ENCODE data around the gene TLE3.

DNA sequence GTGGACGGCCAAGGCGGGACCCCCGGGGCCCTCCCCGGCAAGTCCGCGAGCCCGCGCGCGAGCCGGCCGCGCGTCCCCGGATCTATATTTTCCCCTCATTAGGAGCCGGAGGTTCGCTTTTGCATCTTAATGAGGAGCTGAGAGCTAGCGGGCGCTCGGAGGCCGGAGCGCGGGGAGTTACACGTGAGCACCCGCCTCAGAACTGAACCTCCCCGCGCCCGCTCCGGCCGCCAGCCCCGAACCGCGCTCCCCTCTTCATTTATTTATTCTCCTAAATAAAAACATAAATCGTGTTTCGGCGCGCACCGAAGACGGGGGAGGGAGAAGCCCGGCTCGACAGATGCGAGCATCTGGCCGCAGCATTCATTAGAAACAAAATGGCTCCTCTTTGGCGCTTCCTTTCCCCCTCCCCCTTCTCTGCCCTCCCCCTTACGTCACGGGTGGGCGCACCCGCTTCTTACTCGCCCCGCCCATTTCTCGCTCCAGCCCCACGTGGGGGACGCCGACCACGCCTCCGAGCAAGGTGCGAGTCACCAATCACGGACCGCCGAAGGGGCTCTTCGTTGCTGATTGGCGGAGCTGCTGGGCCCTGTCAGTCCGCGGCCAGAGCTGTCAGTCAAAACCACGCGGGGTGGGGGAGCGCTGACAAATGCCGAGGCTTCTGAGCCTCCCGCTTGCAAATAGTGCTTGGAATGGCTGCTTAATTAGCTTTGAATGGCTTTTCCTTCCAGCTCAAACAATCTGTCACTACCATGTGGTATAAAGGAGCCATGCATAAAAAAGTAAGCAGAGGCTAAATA lies 1.6 kb upstream of the TLE3 start:
- TF ChIP-seq, protein P1, sequence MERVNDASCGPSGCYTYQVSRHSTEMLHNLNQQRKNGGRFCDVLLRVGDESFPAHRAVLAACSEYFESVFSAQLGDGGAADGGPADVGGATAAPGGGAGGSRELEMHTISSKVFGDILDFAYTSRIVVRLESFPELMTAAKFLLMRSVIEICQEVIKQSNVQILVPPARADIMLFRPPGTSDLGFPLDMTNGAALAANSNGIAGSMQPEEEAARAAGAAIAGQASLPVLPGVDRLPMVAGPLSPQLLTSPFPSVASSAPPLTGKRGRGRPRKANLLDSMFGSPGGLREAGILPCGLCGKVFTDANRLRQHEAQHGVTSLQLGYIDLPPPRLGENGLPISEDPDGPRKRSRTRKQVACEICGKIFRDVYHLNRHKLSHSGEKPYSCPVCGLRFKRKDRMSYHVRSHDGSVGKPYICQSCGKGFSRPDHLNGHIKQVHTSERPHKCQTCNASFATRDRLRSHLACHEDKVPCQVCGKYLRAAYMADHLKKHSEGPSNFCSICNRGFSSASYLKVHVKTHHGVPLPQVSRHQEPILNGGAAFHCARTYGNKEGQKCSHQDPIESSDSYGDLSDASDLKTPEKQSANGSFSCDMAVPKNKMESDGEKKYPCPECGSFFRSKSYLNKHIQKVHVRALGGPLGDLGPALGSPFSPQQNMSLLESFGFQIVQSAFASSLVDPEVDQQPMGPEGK (CRISPR knock-in tag; IDR thresholded peaks at IDR 0.05; ENCODE audit: borderline replicate concordance), result no peak
- TF ChIP-seq ZNF8 (CRISPR knock-in tag; IDR thresholded peaks at IDR 0.05), result no peak

Measured in SK-N-SH treated with all-trans-retinoic acid at 6 μM for 48 hours (cell line).